Kidney (tissue), 14 donors: ENCODE results near the gene HHAT. TPM values are rescaled to one million over a fixed set of nuclear protein-coding genes. Genes with fewer than 3 reads are reported as not detected.

Experiments
- DNase-seq, 5 donors: peaks; one replicate each; pipeline ENCODE4 v3.0.0-alpha.2; 2013 to 2020
- FAIRE-seq: peaks from 2 replicates; lab custom pipeline; 2012; peaks lifted over from hg19 to GRCh38; lab: Jason Lieb, UNC
- H3K27ac ChIP-seq, 2 donors: one replicate each; pipeline ENCODE4 v1.7.0; 2013; ENCODE audit warnings: low read depth in 2 of 2, low read length in 2 of 2, inconsistent platforms in 1 of 2
- H3K27me3 ChIP-seq: one replicate; pipeline ENCODE4 v1.7.1; 2013; ENCODE audit warnings: low read length, inconsistent platforms; ENCODE audit not compliant: control insufficient read depth, insufficient read depth
- H3K36me3 ChIP-seq, 3 donors: one replicate each; pipeline versions ENCODE4 v1.7.0 to v1.7.1; 2013; ENCODE audit warnings: low read length in 3 of 3, control low read depth in 1 of 3, inconsistent platforms in 1 of 3; ENCODE audit not compliant: insufficient read depth in 3 of 3, control insufficient read depth in 2 of 3
- H3K4me1 ChIP-seq, 3 donors: one replicate each; pipeline versions ENCODE4 v1.7.0 to v1.7.1; 2013; ENCODE audit warnings: low read length in 3 of 3, inconsistent platforms in 1 of 3, low read depth in 1 of 3; ENCODE audit not compliant: control insufficient read depth in 2 of 3, insufficient read depth in 2 of 3
- H3K4me3 ChIP-seq, 3 donors: one replicate each; pipeline versions ENCODE4 v1.7.0 to v1.8.1; 2013; ENCODE audit warnings: low read length in 3 of 3, control low read depth in 1 of 3, inconsistent platforms in 1 of 3
- H3K9ac ChIP-seq, 3 donors: one replicate each; pipeline versions ENCODE4 v1.7.0 to v1.7.1; 2013; ENCODE audit warnings: low read length in 3 of 3, control low read depth in 1 of 3, inconsistent platforms in 1 of 3
- H3K9me3 ChIP-seq, 3 donors: one replicate each; pipeline versions ENCODE4 v1.7.0 to v1.7.1; 2013; ENCODE audit warnings: low read length in 3 of 3, control low read depth in 1 of 3, inconsistent platforms in 1 of 3; ENCODE audit not compliant: control insufficient read depth in 2 of 3, insufficient read depth in 1 of 3
- intact Hi-C: fragments of 100-400 bp; cut with DNase I; formaldehyde crosslinking; loops from one replicate; pipeline ENCODE4 v1.11.1; 2022
- polyA plus RNA-seq: library from polyadenylated mRNA; stranded (reverse); fragments of 350-450 nt; fragmentation: Illumina TruSeq; extraction: RNeasy Lipid Tissue Mini Kit (QIAGEN cat#74804); gene quantifications from one replicate; pipeline ENCODE4 v1.2.3, GENCODE V29; 2014; ENCODE audit warnings: low read depth, low replicate concordance; ENCODE audit not compliant: insufficient read depth
- total RNA-seq: library from RNA; stranded (reverse); fragmentation: NEBNext Ultra II Directional; extraction: Animal tissue kit (Norgen Biotek cat#: 25700); gene quantifications from one replicate; pipeline ENCODE4 v1.2.1, GENCODE V29; 2021
- TF ChIP-seq, protein P1 (sequence below): IDR thresholded peaks from 3 replicates; pipeline ENCODE4 v1.5.1; 2012; ENCODE audit warnings: mild to moderate bottlenecking, moderate library complexity, borderline replicate concordance; ENCODE audit not compliant: insufficient read depth; ENCODE audit errors: extremely low read depth
- donor health status: control.
- donor health status: control.
- donor health status: control.
- donor health status: control.
- donor health status: control.
- donor health status: DM: yes; HTN: yes; CAD: no.
- donor health status: Normal renal cell carcinoma (clear cell type).

Gene HHAT
- total and polyA plus RNA-seq, 2 donors from 2014 or later, result 5.5 to 9.7 TPM

DNA sequence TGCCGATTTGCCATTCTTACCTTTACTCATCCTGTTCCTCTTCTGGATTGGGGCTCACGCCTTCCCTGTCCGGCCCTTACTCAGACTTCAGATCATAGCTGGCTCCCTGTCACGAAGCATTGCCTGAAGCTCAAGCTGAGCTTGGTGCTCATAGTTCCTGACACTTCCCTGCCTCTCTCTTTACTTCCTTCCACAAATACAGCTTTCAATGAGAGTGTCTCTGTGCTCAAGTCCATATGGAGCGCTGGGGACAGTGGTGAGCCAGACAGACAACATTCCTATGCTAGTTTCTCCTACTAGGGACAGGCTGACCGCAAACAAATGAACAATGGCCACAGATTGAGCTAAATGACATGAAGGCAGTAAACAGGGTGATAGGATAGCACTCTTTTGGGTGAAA is 38.1 kb downstream of the HHAT start:
- DNase-seq (no peak), FAIRE-seq (no peak)
- H3K4me3 ChIP-seq, result no peak overlapping the region
- H3K9me3 ChIP-seq, result no peaks in the 10 kb centered on the region
- no peak overlapping the region for H3K27ac ChIP-seq
- no peaks in the 10 kb centered on the region for H3K27me3 ChIP-seq
- intact Hi-C loops, result no loop called here
- H3K9ac ChIP-seq, result no peak overlapping the region
- no peaks in the 10 kb centered on the region for H3K36me3 ChIP-seq
- TF ChIP-seq, protein P1, sequence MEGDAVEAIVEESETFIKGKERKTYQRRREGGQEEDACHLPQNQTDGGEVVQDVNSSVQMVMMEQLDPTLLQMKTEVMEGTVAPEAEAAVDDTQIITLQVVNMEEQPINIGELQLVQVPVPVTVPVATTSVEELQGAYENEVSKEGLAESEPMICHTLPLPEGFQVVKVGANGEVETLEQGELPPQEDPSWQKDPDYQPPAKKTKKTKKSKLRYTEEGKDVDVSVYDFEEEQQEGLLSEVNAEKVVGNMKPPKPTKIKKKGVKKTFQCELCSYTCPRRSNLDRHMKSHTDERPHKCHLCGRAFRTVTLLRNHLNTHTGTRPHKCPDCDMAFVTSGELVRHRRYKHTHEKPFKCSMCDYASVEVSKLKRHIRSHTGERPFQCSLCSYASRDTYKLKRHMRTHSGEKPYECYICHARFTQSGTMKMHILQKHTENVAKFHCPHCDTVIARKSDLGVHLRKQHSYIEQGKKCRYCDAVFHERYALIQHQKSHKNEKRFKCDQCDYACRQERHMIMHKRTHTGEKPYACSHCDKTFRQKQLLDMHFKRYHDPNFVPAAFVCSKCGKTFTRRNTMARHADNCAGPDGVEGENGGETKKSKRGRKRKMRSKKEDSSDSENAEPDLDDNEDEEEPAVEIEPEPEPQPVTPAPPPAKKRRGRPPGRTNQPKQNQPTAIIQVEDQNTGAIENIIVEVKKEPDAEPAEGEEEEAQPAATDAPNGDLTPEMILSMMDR, result no peak
- H3K4me1 ChIP-seq, result no peaks in the 10 kb centered on the region

DNA sequence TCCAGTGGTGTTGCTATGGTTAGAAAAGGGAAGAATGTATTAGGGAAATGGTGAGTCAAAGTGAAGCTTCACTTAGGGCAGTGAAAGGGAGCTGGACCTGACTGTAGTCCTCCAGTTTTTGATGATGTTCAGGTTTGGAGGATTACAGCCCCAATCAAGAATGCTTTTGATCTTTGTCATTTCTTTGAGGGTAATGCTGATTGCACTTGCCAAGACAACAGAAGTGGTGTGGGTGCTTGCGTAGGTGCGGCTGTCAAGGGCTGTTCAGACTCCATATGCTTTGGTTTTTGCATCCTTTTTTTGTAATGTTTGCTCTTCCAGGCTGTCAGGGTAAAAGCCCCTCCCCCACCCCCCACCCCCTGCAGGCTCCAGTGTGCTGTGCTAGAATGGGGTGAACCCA is 38.9 kb downstream of the HHAT start:
- Histone ChIP-seq H3K9me3 (no peaks in the 10 kb centered on the region), H3K27me3 (no peaks in the 10 kb centered on the region), H3K36me3 (no peaks in the 10 kb centered on the region), H3K9ac (no peak overlapping the region), H3K4me1 (no peaks in the 10 kb centered on the region), H3K4me3 (no peak overlapping the region), H3K27ac (no peak overlapping the region)
- DNase-seq (no peak), FAIRE-seq (no peak)
- intact Hi-C loops, result no loop called here
- TF ChIP-seq, protein P1, result no peak

DNA sequence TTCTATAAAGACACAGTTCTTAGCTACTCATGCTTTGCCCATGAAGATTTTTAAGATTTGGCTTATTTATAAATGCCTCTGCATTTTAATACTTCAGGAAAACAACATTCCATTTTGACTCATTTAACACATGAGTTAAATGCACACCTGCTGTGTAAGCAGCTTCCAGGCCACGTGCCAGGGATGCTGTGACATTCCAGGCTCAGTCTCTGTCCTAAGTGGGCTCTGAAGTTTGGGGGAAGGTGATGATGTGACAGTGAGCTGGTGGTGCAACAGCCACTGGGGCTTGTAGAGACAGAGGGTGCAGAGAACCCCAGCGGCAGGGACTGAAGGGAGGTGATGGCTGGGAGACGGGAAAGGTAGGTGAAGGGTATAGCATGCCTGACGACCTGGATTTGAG is 40.7 kb downstream of the HHAT start:
- H3K36me3 ChIP-seq, result no peaks in the 10 kb centered on the region
- H3K27me3 ChIP-seq, result no peaks in the 10 kb centered on the region
- no peak overlapping the region for H3K27ac ChIP-seq
- H3K9me3 ChIP-seq, result no peaks in the 10 kb centered on the region
- FAIRE-seq, result no peak
- no peak overlapping the region for H3K4me3 ChIP-seq
- no peaks in the 10 kb centered on the region for H3K4me1 ChIP-seq
- TF ChIP-seq, protein P1, result no peak
- H3K9ac ChIP-seq, result no peak overlapping the region
- DNase-seq, result no peak
- intact Hi-C loops, result no loop called here

DNA sequence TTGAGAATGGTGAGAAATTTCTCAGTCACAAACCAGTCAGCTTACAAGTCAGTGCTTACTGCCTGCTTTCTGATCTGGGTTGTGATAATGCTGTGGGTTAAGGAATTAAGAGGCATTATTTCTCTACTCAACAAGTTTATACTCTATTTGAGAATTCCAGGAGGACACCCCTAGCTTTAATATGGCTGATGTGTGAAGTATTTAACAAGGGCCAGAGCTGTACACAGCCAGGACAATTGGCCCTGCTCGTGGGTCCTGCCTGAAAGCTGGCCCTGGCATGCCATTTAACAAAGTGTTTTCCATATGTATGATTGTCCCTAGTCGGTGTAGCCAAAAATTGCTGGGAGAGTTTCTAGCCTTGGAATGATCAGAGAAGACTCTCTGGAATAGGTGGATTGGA is 43.2 kb downstream of the HHAT start:
- Histone ChIP-seq H3K4me1 (no peaks in the 10 kb centered on the region), H3K9ac (no peak overlapping the region), H3K27ac (no peak overlapping the region), H3K27me3 (no peaks in the 10 kb centered on the region), H3K9me3 (no peaks in the 10 kb centered on the region), H3K36me3 (no peaks in the 10 kb centered on the region), H3K4me3 (no peak overlapping the region)
- DNase-seq, result no peak
- TF ChIP-seq, protein P1, result no peak
- no peak for FAIRE-seq
- intact Hi-C loops, result no loop called here
